CD4-positive, alpha-beta T cell treated with Interferon alpha-2 for 1 hour (primary cell): ENCODE data around the gene ATP2B2.

Experiments
- DNase-seq, 2 donors: peaks; one replicate each; pipeline ENCODE4 v3.0.0-alpha.2; 2020 to 2022

Gene ATP2B2

GRCh38 chr3:10357095-10357494, 148.3 kb downstream of the ATP2B2 start:
- no peak for DNase-seq

DNA sequence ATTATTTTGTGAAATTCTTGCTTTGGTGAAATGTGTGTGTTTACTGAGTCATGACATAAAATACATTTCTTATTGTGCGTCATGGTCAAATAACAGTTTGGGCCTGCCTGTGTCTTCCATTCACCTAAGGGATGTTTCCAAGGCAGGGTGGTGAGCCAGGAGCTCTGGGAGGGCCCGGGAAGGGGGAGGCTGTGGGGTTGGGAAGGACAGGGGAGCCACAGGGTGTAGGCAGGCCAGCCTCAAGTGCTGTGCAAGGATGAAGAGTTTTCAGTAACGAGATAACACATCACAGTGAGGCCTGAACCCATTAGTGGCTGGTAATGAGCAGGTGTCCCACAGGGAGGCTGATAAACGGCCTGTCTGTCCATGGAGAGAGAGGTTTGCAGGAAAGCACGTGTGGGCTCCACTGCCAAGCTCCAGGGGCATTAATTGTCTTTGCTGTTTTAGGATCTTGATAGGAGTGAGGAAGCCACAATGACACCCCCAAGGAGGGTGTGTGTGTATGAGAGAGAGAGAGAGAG, 148.9 kb downstream of the ATP2B2 start:
- DNase-seq = no peak

GRCh38 chr3:10354361-10355015, 150.9 kb downstream of the ATP2B2 start:
- DNase-seq = no peak

DNA sequence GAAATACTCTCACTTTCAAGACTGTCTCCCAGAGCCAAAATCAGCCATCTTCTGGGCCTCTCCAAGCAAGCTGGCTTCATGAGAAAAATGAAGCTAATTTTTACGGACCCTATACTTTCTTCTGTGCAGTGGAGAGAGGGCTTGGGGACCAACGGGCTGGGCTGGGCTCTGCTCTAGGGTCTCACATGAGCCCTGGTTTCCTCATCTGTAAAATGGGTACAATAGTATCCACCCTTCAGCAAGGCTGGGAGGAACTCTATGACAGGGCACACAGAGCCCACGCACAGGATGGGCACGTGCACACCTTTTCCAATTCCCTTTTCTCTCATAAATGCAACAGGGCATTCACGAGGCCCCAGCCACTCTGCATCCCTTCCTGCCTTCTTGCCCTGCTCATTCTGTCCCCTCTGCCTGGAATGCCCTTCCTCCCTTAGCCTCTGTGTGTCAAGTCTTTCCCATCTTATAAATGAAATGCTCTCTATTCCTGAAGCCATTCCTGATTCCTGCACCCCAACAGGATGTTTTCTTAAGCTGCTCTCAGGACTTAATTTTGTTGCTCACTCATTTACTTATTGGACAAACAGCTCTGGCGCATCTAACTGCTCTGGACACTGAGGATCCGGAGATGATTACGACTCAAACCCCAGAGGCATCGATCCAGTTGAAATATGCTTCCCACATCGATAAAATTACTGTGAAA, 151.6 kb downstream of the ATP2B2 start:
- DNase-seq = no peak

GRCh38 chr3:10353160-10353559, 152.2 kb downstream of the ATP2B2 start:
- no peak for DNase-seq

DNA sequence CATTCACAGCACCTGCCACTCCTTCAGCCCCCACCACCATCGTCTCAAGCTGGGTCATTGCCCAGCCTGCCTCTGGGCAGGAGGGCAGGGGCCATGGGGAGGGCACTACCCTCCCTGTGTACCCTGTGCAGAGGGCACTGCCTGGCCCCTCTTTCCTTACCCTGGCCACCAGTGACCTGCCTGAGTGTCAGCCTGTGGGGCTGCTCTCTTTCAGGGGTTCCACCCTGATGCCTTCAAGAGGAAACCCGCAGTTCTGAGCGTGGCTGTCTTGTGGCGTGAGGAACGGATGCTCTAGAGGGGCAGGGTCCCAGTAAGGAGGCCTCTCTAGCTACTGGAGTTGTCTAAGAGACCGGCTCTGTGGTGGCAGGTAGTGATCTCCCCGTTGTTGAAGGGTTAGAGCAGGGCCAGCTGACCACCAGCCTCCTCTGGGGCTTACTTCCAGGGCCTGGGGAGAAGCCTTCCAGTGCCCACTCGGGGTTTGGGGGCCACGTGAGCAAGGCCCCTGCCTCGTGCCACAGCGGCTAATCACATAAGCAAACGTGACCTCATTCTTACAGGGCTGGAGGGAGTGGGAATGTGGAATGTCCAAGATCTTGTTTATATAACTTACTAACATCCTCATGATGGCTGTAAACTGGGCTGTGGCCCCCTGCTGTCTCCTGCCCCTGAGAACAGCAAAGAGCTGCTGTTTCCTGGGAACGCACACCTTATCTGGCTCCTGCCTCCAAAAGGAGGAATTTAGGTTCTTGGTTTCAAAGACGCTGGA, 153.1 kb downstream of the ATP2B2 start:
- DNase-seq = no peak

GRCh38 chr3:10351013-10351735, 154.2 kb downstream of the ATP2B2 start:
- DNase-seq = no peak

DNA sequence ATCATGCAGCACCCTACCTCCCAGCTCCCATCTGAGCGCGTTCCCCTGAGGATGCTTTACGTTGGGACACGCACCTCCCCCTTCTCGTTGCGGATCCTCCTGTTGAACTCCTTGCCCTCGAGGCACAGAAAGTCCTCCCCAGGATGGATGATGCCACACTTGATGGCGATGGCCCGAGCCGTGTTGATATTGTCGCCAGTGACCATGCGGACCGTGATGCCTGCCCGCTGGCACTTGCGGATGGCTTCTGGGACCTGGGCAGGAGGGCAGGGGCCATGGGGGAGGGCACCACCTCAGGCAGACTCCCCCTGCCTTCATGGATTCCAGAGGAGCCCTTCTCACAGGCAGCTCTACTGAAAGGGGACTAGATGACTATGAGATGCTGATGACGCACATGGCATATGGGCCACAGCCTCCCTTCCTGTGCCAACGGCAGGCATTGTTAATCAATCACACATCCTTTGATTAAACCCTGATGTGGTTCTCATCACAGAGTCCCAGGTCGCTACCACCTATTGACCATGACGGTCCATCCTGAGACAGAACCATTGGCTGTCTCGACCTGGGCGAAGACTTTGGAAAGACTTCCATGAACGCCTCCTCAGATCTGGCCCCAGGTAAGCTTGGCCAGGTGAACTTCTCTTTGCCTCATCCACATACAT, 154.9 kb downstream of the ATP2B2 start:
- DNase-seq = no peak

GRCh38 chr3:10349801-10350200, 155.6 kb downstream of the ATP2B2 start:
- DNase-seq = no peak

DNA sequence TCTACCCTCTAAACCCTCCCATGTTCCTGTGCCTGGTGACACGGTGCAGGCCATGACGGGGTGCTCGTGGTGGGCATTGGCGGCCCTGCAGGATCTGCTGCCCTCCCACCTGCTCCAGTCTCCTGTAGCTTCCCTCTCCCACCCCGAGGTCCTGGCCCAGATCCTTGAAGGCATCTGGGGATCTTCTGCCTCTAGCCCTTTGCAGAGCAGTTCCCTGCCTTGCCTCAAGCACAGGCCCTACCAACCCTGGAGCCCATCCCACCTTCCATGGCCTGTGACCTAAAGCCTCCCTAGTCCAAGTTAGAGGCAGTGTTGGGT, 157.0 kb downstream of the ATP2B2 start:
- DNase-seq = no peak

- DNase-seq = no peak
Measured at GRCh38 chr3:10347648-10348403, 157.6 kb downstream of the ATP2B2 start.

DNA sequence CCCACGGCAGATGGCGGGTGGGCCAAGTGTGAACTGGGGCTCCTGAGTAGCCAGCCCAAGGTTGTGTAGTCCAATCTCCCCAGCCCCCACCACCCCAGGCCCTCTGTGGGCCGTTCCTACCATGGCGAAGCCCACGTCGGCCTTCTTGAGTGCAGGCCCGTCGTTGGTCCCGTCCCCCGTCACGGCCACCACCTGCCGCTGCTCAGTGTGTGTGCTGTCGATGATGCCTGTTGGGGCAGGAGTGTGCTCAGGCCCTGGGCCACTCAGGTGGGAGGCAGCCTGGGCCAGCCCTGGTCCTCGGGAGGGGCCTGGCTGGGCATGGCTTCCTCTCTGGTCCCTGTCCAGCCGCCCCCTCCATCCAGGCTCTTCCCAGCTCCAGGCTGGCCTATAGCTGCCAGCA, 159.5 kb downstream of the ATP2B2 start:
- DNase-seq = no peak

DNA sequence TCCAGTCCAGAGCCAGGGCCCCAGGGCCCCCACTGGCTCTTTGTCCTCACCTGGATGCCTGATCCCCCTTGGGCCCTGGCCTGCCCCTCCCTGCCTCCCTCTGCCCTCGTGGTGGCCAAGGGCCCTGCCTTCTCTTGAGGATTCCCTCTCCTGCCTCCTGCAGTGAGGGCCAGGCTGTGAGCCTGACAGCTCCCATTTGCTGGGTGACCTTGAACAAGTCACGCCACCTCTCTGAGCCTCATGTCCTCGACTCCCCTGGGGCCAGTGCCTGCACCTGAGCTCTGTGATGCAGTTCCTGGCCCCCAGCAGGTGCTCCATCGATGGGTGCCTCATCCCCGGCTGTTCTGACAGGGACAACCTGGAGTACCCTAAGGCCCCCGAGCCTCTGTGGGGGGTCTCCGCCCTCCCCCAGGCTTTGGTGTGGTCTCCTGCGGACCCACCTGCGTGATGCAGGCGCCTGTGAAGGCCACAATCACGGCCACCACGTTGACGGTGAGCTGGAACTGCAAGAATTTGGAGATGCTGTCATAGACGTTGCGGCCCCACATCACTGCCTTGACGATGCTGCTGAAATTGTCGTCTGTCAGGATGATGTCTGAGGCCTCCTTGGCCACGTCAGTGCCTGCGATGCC, 160.3 kb downstream of the ATP2B2 start:
- DNase-seq = no peak

- DNase-seq = peak; percentile 39 to 62
Measured at GRCh38 chr3:10344147-10344943, 161.0 kb downstream of the ATP2B2 start.

GRCh38 chr3:10343526-10343925, 161.9 kb downstream of the ATP2B2 start:
- no peak for DNase-seq

DNA sequence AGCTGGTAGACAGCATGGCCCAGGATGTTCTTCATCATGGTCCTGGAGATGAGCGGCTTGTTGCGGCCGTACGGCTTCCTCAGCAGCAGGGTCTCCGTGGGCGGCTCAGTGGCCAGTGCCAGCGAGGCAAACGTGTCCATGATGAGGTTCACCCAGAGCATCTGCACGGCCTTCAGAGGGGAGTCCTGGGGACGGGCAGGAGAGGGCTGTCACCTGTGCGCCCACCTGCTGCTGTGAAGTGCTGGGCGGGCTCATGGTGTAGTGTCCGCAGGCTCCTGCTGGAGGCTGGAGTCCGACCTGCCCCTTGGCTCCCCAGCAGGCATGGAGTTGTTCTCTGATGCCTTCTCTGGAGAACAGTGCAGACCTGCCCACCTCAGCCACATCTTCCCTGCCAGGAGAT, 162.6 kb downstream of the ATP2B2 start:
- no peak for DNase-seq

DNA sequence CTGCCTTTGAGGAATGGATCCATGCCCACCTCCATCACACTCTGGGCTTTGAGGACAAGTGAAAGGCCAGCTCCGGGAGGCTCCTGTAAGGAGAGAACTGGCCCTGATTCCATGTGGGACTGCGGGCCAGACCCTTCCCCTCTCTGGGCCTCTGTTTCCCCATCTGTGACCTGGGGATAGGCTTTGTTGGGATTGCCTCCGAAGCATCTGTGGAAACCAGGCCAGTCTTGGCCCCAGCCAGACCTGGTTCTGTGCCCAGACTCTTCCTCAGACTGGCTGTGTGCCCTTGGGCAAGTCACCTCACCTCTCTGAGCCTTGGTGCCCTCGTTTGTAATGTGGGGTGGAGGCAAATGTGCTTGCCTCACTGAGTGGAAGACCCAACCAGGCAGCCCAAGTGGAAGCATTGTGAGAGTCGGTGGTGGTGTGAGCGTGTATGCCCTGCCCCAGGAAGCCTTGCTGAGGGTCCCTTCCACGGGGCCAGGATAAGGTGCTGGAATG, 163.4 kb downstream of the ATP2B2 start:
- DNase-seq = no peak

DNA sequence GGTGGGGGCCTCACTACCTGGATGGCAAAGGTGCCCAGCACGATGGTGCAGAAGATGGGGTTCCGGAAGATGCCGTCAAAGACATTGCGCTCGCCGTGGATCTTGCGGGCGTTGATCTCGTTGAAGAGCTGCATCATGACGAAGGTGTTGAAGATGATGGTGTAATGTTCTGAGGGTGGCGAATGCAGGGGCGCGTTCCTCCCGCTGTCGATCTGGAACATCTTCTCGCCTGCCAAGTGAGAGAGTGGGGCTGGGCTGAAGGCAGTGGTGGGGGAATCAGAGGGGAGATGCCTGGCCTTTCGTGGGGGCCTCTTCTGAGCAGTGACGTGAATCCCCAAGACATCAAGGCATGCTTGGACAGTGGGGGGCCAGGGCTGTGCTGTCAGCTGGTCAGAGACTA, 164.9 kb downstream of the ATP2B2 start:
- no peak for DNase-seq

DNA sequence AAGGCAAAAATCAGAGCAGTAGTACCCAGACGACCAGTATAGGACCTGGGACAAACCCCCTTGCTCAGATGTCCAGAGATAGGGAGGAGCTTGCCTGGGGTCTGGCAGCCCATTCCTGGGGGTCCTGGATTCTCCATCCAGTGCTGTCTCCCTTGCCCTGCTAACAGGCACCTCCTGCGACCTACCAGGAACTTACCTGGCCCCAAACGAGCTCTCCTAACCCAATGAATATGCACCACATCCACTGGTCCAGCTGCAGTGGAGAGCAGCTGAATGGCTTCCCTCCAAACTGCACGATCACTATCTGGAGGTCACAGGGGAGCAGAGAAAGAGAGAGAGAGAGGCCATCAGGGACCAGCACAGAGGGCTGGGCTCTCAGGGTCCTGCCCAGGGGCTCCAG, 165.3 kb downstream of the ATP2B2 start:
- DNase-seq = no peak

- DNase-seq = no peak
Measured at GRCh38 chr3:10339376-10339955, 165.9 kb downstream of the ATP2B2 start.
